Measurements from ENCODE around the gene GJA10.

GJA10 gene

GRCh38 chr6:89944826-89945407, 50.6 kb downstream of the GJA10 start:
- no peak for DNase-seq (ENCODE audit: low spot score)
